ENCODE results near the gene MEGF10. TPM values are rescaled to one million over a fixed set of nuclear protein-coding genes. Genes with fewer than 3 reads are reported as not detected.

The MEGF10 gene
- total and polyA plus RNA-seq, 2 of the 8 experiments (the other 6 are each of a cell fraction or from before 2014, with no cell fraction given) = 38.2 to 53.1 TPM

DNA sequence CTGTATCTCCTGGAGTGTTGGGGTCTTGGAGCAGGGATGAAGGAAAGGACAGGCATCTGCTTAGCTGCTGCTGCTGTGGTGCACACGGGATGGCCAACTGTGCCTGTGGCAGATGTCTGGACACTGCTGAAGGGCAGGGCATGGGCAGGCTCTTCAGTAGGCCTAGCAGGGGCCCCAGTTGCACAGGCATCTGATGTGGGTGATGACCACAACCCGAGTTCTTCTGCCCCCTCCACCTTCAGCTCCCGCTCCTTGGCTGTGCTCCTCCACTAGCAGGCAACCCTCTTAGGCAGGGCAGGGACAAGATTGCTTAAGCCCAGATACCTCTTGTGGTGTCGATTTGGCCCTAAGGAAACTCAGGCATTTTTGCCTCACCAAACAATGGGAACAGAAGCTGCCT is 9.0 kb upstream of the MEGF10 start (continued):
- TF ChIP-seq, protein P1, sequence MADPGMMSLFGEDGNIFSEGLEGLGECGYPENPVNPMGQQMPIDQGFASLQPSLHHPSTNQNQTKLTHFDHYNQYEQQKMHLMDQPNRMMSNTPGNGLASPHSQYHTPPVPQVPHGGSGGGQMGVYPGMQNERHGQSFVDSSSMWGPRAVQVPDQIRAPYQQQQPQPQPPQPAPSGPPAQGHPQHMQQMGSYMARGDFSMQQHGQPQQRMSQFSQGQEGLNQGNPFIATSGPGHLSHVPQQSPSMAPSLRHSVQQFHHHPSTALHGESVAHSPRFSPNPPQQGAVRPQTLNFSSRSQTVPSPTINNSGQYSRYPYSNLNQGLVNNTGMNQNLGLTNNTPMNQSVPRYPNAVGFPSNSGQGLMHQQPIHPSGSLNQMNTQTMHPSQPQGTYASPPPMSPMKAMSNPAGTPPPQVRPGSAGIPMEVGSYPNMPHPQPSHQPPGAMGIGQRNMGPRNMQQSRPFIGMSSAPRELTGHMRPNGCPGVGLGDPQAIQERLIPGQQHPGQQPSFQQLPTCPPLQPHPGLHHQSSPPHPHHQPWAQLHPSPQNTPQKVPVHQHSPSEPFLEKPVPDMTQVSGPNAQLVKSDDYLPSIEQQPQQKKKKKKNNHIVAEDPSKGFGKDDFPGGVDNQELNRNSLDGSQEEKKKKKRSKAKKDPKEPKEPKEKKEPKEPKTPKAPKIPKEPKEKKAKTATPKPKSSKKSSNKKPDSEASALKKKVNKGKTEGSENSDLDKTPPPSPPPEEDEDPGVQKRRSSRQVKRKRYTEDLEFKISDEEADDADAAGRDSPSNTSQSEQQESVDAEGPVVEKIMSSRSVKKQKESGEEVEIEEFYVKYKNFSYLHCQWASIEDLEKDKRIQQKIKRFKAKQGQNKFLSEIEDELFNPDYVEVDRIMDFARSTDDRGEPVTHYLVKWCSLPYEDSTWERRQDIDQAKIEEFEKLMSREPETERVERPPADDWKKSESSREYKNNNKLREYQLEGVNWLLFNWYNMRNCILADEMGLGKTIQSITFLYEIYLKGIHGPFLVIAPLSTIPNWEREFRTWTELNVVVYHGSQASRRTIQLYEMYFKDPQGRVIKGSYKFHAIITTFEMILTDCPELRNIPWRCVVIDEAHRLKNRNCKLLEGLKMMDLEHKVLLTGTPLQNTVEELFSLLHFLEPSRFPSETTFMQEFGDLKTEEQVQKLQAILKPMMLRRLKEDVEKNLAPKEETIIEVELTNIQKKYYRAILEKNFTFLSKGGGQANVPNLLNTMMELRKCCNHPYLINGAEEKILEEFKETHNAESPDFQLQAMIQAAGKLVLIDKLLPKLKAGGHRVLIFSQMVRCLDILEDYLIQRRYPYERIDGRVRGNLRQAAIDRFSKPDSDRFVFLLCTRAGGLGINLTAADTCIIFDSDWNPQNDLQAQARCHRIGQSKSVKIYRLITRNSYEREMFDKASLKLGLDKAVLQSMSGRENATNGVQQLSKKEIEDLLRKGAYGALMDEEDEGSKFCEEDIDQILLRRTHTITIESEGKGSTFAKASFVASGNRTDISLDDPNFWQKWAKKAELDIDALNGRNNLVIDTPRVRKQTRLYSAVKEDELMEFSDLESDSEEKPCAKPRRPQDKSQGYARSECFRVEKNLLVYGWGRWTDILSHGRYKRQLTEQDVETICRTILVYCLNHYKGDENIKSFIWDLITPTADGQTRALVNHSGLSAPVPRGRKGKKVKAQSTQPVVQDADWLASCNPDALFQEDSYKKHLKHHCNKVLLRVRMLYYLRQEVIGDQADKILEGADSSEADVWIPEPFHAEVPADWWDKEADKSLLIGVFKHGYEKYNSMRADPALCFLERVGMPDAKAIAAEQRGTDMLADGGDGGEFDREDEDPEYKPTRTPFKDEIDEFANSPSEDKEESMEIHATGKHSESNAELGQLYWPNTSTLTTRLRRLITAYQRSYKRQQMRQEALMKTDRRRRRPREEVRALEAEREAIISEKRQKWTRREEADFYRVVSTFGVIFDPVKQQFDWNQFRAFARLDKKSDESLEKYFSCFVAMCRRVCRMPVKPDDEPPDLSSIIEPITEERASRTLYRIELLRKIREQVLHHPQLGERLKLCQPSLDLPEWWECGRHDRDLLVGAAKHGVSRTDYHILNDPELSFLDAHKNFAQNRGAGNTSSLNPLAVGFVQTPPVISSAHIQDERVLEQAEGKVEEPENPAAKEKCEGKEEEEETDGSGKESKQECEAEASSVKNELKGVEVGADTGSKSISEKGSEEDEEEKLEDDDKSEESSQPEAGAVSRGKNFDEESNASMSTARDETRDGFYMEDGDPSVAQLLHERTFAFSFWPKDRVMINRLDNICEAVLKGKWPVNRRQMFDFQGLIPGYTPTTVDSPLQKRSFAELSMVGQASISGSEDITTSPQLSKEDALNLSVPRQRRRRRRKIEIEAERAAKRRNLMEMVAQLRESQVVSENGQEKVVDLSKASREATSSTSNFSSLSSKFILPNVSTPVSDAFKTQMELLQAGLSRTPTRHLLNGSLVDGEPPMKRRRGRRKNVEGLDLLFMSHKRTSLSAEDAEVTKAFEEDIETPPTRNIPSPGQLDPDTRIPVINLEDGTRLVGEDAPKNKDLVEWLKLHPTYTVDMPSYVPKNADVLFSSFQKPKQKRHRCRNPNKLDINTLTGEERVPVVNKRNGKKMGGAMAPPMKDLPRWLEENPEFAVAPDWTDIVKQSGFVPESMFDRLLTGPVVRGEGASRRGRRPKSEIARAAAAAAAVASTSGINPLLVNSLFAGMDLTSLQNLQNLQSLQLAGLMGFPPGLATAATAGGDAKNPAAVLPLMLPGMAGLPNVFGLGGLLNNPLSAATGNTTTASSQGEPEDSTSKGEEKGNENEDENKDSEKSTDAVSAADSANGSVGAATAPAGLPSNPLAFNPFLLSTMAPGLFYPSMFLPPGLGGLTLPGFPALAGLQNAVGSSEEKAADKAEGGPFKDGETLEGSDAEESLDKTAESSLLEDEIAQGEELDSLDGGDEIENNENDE (IDR thresholded peaks at IDR 0.05; ENCODE audit: insufficient replicate concordance, low read length) = no peak
- TF ChIP-seq ATF2 (IDR thresholded peaks at IDR 0.05; ENCODE audit: low read length) (no peak), CEBPB (IDR thresholded peaks at IDR 0.05; ENCODE audit: low read depth, low read length) (no peak), RFX5 (IDR thresholded peaks at IDR 0.05; ENCODE audit: borderline replicate concordance, low read depth, low read length) (no peak), YY1 (IDR thresholded peaks at IDR 0.05; ENCODE audit: low read depth, low read length) (no peak), RAD21 (IDR thresholded peaks at IDR 0.05 in 1 of 2, conservative IDR thresholded peaks at IDR 0.05 in 1 of 2; ENCODE audit: low read depth in 2 of 2, low read length in 2 of 2) (no peak), E2F6 (IDR thresholded peaks at IDR 0.05) (no peak), NANOG (IDR thresholded peaks at IDR 0.05; ENCODE audit: insufficient read depth, low read depth, low read length, poor library complexity, severe bottlenecking) (no peak)

Measured in H1 (cell line).